GF-D8 (cell line): Measurements from ENCODE around the gene ENKUR.
"Not testable (repeated sequence)": the region's sequence is repeated elsewhere in the genome, so short reads cannot be mapped to it uniquely, and the experiment has no call there.

Experiments
- DNase-seq: peaks from one replicate; lab custom pipeline; 2025; lab: John Stamatoyannopoulos, UW

Gene ENKUR

DNA sequence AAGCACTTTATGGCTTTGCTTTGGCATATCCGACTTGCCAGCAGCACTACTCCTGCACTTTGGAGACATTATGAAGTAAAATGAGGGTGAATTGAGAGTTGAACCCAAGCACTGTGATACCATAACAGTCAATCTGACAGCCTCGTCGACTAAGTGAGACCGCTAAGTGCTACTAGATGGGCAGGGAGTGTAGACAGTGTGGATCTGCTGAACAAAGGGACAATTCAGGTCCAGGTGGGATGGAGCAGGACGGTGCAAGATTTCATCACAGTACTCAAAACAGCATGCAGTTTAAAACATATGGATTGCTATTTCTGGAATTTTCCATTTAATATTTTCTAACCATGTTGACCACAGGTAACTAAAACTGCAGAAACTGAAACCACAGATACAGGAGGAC is 42.8 kb downstream of the ENKUR start:
- no peak for DNase-seq

DNA sequence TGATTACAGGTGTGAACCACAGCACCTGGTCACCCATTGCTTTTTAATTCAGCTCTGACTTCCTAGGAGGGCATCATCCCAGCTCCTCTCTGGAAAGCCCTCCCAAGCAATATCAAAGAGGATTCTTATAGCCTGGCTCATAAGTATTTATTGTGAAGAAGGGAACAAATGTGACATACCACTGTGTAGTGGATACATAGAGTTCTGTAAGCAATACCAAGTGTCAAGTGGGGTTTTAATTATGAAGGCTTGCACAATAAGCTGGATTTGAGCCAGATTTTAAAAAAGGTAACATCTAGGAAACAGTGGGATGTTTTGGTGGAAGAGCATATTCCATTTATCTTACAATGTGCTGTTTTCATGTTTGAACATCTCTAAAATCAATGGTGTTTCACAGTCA is 44.6 kb downstream of the ENKUR start:
- no peak for DNase-seq

DNA sequence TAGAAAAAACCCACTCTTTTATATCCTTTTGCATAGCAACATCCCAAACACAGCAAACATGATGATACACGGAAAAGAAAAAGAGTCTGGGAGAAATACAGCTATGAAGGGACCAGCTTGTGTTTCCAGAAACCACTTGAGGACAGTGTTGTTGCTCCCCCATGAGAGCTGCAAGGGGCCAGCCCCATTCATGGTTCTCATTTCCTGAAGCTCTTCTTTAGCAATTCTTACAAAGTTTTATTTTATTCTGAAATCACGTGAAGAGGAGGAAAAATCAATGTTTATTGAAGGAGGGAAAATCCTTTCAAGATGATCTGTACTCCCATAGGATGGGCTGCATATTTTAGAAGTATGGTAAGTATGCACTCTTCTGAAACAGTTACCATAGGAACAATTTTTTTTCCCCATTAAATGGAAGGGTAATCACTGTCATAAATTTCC is 46.1 kb downstream of the ENKUR start:
- no peak for DNase-seq

DNA sequence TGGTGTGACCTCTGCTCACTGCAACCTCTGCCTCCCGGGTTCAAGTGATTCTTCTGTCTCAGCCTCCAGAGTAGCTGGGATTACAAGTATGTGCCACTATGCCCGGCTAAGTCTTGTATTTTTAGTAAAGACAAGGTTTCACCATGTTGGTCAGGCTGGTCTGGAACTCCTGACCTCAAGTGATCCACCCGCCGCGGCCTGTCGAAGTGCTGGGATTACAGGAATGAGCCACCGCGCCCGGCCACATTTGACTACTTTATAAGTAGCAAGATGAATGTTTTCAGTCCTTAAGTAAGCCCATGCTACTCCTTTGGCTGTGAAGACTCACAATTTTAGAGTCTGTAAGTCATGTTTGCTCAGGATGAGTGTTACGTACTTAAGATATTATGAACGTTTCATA is 47.0 kb downstream of the ENKUR start:
- DNase-seq = not testable (repeated sequence)

DNA sequence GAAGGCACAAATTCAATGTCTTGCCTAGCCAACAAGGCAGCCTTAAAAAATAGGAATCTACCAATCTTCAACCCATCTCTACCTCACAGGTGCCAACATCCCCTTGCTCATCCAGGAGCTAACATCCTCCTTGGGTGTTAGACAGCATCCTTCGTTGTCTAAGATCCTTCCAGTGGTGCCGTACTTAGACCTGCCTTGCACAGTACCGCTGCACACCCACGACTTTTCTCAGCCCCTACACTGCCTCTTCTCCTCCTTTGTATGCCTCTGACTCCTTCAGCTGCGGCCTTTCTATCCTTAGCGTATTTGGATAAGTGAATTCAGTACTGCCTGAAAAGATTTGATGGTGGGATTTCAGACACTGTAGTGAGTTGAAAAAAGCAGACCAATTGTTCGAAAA is 47.6 kb downstream of the ENKUR start:
- DNase-seq = no peak

DNA sequence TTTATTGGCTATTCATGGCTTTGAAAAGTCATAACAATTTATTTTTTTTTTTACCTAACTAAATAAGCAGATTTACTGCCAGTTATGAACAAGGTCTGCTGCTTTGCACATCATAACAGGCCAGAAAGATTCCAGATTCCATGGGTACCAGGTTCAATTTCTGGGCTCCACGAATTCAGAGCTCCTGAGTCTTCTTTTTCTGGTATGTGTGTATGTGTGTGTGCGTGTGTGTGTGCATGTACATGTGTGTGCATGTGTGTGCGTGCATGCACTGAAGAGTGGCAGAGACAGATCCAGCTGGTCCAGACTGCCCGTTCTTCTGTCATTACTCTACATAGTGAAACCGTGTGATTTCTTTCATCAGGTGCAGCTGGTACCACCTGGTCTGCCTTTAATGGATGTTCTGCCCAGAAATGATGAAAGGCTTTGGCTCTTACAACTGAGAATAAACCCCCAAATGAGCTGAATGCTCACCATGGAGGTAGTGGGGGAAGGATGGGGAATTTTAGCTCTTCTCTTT is 48.9 kb downstream of the ENKUR start:
- DNase-seq = no peak

DNA sequence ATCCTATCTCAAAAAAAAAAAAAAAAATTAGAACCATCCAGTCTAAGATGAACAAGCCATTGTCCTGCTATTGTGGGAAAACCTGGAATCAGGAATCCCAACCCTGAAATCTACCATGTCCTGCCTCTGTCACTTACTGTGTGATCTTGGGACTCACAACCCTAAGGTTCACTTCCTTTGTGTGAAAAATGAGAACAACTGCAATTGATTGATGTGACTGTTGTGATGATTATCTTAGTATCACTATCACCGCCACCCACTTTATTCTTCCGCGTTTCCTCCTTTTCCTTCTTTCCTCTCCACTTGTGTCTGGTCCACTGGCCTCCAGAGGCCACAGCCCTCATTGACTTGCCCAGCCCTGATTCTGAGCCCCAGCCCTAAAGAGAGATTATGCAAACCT is 50.9 kb downstream of the ENKUR start:
- no peak for DNase-seq

DNA sequence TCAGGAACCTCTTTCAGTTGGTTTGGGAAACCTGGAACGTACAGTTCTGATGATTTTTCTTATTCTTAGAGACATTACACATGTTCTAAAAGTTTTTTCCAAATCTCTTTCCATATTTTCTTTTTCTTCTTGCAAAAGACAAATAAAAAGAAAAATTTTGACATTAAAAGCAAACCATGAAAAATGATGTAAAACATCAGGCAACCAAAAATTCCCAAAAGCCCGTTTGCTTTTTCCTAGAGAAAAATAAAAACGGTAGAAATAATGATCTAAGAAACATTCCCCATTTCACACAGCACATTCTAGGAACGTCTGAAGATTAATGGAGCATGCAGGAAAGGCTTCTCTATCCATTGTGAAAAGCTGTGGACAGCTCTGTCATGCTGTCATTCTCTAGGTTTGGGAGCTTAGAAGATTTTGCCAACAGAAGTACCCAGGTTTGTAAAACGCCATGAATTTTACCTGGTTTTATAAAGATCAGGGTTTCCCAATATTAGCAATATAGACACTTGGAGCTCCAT is 52.4 kb downstream of the ENKUR start:
- DNase-seq = no peak

DNA sequence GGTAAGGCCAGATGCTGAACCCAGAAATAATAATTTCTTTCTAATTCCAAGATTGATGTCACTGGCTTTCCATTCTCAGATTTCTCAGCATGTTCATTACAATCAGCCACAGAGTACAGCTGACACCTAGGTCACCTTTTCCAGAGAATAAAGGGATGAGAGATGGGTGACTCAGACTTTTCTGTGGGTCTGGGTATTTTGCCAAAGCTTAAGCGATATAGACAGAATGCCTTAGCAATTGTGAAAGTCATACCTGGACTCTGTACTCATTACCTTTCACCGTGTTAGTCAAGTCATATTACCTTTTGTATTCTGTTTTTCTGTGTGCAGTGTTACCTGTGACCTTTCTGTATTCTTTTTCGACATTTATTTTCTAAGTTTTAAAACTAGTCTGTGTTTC is 53.0 kb downstream of the ENKUR start:
- no peak for DNase-seq

DNA sequence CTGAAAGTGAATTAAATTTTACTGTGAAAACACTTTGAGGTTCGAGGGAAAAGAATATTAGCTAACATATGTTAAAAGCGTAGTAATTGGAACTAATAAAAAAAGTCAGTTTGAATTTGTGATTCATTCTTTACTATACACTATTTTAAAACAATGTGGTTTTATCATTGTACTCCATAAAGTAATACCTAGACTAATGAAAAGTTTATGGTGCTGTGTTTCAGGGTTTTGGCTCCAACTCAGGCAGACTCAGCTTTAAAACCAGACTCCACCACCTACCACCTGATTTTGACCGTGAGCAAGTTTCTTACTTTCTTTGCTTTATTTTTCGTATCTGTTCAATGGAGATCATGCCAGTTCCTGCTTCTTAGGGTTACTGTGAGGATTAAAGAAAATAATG is 54.4 kb downstream of the ENKUR start:
- no peak for DNase-seq

DNA sequence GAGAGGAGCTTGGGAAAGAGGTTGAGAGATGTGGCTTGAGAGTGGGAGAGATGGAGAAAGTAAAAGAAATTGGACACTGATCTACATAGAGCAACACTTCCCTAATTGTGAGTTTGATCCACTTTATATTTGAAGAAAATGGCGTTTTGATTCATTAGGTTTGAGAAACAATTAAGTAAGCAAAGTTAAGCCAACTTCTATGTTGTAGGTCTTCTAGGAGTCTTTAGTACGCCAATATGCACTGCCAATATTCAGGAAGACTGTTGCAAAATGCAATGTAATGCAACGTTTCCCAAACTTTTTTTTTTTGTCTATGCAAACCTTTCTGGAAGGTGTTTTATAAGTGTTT is 56.6 kb downstream of the ENKUR start:
- no peak for DNase-seq

DNA sequence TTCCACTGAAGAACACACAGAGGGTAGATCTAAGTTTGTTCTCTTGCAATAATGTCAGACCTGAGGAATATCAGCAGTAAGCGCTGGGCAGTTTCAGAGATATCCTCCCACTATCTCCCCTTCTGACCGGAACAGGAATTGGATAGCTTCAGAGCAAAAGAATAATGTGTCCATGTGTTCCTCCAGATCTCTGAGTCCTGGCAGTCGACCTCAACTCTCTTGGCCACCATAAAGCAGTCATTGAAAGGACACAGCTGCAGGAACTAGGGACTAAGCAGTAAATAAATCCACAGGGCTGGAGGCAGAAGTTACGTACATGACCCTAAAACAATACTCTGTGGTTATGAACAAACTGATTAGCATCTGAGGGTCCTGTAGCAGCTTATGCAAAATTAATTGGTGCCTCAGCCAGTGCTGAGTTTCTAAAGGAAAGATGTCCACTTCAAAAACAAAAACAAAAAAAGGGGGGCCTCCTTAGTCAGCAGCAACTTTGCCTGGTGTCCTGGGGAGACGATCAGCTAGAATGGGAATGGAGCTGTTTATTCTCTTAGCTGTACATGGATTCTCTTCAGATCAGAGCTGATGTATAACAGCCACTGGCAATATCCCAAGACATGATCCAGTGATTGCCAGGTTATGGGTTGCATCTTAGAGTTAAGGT is 57.1 kb downstream of the ENKUR start:
- no peak for DNase-seq

DNA sequence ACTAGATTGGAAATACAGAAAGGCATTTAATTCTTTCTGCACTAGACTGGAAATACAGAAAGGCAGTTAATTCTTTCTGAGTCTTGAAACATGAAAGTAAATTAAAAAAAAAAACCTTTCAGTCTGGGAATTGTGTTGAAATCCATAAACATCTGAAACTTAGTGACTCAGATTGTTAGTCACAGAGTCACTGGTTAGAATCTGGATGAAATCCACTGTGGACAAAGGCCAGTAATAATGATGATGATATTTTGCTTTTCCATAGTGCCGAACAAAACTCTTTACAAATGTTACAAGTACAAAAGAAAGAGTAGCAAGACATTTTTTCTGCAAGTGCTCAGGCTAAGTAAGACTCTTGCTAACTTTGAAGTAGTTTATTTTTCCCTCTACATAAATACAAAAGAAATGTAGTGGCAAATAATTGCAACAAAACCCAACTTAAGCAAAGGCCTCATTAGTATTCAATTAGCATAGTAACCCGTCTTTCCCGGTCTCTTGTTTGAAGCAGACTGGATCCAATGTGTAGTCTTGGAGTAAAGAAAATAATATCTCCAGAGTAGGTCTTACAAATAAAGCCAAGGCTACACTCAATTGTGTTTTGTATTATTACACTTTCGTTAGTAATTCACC is 57.8 kb downstream of the ENKUR start:
- DNase-seq = no peak

DNA sequence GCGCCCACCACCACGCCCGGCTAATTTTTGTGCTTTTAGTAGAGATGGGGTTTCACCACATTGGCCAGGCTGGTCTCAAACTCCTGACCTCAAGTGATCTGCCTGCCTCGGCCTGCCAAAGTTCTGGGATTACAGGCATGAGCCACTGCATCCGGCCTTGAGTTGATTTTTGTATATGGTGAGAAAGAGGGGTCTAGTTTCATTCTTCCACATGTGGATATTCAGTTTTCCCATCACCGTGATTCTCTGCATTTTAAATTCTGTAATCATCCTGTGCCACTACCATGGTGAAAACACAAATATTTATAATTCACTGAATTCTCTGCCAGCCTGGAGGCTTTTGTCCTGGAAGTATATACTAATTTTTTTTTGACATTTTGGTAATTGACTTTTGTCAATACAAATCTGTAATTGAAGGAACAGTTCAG is 58.3 kb downstream of the ENKUR start:
- not testable (repeated sequence) for DNase-seq

DNA sequence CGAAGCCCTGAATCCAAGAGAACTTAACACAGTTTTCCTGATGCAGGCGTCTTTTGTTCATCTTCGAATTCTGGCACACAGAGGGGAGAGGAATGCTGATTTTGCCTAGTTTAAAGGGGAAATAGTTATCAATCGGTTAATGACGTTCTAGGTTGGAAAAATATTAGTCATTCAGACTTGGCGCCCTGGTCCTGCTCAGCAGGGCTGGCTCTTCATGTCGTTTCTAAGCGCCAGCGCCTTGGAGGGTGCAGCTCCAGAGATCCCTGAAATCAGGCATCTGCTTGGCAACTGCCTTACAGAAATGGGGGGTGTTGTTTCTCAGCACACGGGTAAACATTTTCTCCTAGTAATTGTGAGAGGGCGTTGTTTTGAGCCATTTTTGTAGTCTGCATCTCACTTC is 62.3 kb downstream of the ENKUR start:
- DNase-seq = no peak

DNA sequence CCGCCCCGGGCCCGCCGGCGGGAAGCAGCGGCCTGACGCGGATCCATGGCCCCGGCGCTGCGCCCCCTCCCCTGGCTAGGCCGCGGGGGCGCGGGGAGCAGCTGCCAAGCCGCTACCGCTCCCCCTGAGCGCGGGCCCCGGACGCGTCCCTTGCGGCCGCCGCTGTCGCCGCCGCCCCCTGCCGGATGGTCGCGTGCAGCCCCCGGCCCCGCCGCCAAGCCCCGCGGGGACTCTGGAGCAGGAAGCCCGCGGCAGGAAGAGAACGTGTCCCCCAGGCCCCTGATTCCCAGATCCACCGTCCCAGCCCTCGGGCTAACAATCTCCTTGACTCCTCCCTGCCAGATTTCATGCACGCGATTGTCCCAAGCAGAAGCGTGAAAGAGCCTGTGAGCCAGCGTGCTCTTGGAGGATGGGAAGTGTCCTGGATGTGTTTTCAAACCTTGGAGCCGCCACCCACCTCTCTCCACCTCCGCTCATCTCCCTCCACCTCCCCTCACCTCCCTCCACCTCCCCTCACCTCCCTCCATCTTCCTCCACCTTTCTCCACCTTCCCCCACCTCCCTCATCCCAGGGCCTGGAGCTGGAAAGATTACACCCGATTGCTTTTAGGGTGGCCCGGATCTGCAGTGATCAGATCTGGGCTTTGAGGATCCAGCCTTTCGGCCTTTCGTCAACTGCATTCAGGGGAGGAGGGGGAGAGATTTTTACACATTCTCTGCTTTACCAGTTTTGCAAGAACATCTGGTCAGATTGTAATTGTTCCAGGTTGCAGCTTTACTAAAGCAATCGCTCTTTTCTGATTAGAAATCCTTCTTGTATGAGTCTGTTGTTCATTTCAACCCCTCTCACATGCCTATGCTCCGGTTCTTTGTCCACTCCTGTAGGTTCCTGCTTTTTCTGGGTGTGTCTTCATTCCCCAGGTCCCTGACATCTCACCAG is 63.0 kb downstream of the ENKUR start:
- DNase-seq = no peak

DNA sequence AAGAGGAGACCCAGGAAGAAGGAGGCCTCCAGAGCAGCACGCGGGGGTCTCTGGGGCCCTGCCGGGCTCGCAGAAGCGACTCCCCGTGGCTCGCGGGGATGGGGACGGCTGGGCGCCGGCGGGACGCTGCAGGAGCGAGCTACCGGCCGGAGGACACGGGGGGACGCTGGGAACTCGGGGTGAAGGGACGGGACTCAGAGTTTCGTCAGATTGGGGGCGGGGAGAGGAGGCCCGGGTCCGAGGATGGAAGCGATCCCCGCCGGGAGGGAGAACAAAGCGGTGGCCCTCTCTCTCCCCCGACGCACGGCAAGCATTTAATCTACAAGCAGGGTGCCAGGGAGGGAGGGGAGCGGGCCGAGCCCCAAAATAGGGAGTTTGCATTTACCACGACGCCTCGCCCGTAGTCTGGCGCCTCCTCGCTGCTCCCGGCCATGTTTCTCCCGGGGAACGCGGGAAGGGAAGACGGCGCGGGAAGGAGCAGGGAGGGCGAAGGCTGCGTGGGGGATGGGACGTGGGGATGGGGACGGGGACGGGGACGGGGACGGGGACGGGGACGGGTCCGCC is 63.7 kb downstream of the ENKUR start, which contains the start of gene PRTFDC1:
Gene PRTFDC1 (minus strand): TSS at position 464 of the 564 bp plus-strand sequence. CDS start 31 bp downstream, at position 433.
- no peak for DNase-seq

DNA sequence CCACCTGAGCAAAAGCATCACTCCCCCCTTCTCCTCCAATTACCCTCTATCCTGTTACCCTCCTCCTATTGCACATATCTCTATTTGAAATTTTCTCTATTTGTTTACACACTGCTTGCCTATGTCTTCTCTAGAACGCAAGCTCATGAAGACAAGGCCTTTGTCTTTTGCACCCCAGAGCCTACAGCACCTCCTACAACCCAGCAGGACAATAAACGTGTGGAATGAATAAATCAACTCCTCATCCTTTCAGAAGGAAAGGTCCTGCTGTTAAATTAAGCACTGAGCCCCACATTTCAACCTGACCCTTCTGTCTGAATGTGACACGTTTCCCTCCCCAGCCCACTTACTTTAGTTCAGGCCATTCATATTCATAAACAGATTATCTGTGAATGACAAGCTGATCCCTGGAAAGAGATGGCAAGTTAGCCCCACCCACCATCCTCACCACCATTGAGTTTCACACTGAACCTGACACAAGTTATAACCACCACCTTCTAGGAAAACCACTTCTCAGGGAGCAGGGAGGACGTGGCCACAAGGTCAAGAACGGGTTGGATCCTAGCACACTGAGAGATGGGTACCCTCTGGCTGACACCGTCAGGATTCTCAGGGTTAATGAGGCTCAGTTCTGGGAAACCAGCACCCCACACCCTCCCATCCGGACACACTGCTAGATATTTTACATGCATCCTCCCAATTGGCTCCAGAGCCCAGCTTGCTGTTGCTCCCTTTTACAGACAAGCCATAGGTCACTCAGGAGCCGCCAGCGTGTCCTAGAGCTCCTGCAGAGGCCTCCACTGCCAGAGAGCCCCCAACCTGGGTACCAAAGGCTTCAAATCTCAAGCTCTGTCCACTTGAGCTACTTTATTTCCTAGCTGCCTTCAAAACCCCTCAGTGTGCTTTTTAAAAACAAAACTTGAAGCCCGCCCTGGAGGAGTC is 64.5 kb downstream of the ENKUR start:
- DNase-seq = no peak

DNA sequence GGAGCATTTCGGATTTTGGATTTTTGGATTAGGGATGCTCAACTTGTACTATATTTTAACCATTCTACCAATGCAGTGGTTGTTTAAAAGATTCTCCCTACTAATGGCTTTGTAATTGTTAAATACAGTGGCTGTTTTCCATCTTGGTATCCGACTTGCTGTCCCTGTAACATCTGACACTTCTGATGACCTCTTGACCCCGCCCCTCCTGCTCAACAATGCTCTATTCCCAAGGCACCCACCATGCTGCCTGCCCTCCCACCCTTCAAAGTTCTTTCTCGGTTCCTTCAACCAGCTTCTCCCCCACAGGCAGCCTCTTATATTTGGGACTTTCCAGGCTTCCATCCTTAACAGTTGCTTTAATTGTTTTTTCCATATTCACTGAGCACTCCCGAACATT is 65.5 kb downstream of the ENKUR start:
- DNase-seq = no peak

DNA sequence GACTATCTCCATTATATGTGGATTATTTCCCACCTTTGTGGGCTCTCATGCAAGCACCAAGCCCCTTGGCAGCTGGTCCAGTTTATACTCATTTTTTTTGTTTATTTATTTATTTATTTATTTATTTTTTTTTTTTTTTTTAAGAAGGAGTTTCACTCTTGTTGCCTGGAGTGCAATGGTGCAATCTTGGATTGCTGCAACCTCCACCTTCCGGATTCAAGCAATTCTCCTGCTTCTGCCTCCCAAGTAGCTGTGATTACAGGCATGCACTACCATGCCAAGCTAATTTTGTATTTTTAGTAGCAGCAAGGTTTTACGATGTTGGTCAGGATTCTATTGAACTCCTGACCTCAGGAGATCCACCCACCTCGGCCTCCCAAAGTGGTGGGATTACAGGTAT is 66.3 kb downstream of the ENKUR start:
- no peak for DNase-seq
